K562 (cell line): ENCODE data around the gene RBM45. TPM values are rescaled to one million over a fixed set of nuclear protein-coding genes. Genes with fewer than 3 reads are reported as not detected.

Source experiments
- AFF4 ChIP-seq: sonication (generic); formaldehyde crosslinking; IDR thresholded peaks from 2 replicates; pipeline ENCODE4 v1.8.0; 2023; ENCODE audit warnings: mild to moderate bottlenecking, missing genetic modification reagents
- FOXK2 ChIP-seq, 2 experiments: fragments of 450-650 bp; IDR thresholded peaks in 1 of 2; conservative IDR thresholded peaks in 1 of 2; 2 replicates each; pipeline ENCODE4 v1.6.1; 2016; ENCODE audit warnings: low read depth in 2 of 2, mild to moderate bottlenecking in 1 of 2
- HBP1 ChIP-seq: fragments of 450-650 bp; formaldehyde crosslinking; IDR thresholded peaks from 2 replicates; pipeline ENCODE4 v1.4.0; 2022; ENCODE audit warnings: missing genetic modification characterization
- HIVEP1 ChIP-seq: fragments of 250-450 bp; sonication (Bioruptor Pico); IDR thresholded peaks from 2 replicates; pipeline ENCODE4 v1.4.0; 2020; ENCODE audit warnings: mild to moderate bottlenecking
- HNRNPLL ChIP-seq: fragments of 200-400 bp; formaldehyde crosslinking; IDR thresholded peaks from 2 replicates; pipeline ENCODE4 v1.6.1; 2017; ENCODE audit warnings: low read length, low read depth, mild to moderate bottlenecking; ENCODE audit not compliant: poor library complexity, severe bottlenecking
- PHB ChIP-seq: fragments of 250-450 bp; sonication (Bioruptor Pico); IDR thresholded peaks from 2 replicates; pipeline ENCODE4 v1.5.0; 2021
- SMC3 ChIP-seq: conservative IDR thresholded peaks from 2 replicates; pipeline ENCODE4 v1.6.1; 2011; ENCODE audit warnings: low read depth, low read length, improper control_type of control experiment; ENCODE audit not compliant: insufficient read depth
- STAT5A ChIP-seq: IDR thresholded peaks from 2 replicates; pipeline ENCODE4 v1.6.1; 2012; ENCODE audit warnings: low read length, inconsistent platforms, borderline replicate concordance
- ZC3H8 ChIP-seq: fragments of 450-650 bp; IDR thresholded peaks from 2 replicates; pipeline ENCODE4 v1.6.1; 2017
- ZFP30 ChIP-seq: fragments of 250-450 bp; sonication (Bioruptor Pico); IDR thresholded peaks from 2 replicates; pipeline ENCODE4 v1.8.0; 2022; ENCODE audit warnings: moderate library complexity, mild to moderate bottlenecking, inconsistent platforms, borderline replicate concordance
- ZNF121 ChIP-seq: sonication (generic); formaldehyde crosslinking; conservative IDR thresholded peaks from 2 replicates; pipeline ENCODE4 v1.8.0; 2022; ENCODE audit warnings: missing genetic modification reagents
- ZNF384 ChIP-seq: IDR thresholded peaks from 2 replicates; pipeline ENCODE4 v1.6.1; 2012; ENCODE audit warnings: low read depth, low read length, improper control_type of control experiment
- ZNF561 ChIP-seq: fragments of 450-650 bp; formaldehyde crosslinking; conservative IDR thresholded peaks from 2 replicates; pipeline ENCODE4 v1.4.0; 2020; ENCODE audit warnings: mild to moderate bottlenecking, moderate library complexity
- ZNF780A ChIP-seq: fragments of 250-450 bp; sonication (Bioruptor Pico); IDR thresholded peaks from 2 replicates; pipeline ENCODE4 v1.5.0; 2021; ENCODE audit warnings: mild to moderate bottlenecking
- polyA plus RNA-seq, 8 experiments: library from polyadenylated mRNA; depleted of rRNA in 4 of 8; stranded (reverse) in 5 of 8; unstranded in 3 of 8; fragments of >200 nt; fragmentation: Nextera tagmentation in 2 of 8; fragmentation: Illumina TruSeq in 1 of 8; extraction: Ambion mirVana in 2 of 8; extraction: Trizol in 1 of 8; gene quantifications; 2 replicates each; pipeline versions ENCODE4 v1.2.1 to v1.2.3, GENCODE V29; 2011 to 2014; ENCODE audit warnings: inconsistent platforms in 1 of 8, missing spikeins in 1 of 8
- total RNA-seq, 7 experiments: library from RNA; depleted of rRNA in 6 of 7; stranded (reverse); fragments of >200 nt in 6 of 7; fragmentation: Illumina TruSeq in 2 of 7; extraction: Trizol in 2 of 7; gene quantifications; 2 replicates each; pipeline versions ENCODE4 v1.2.1 to v1.2.3, GENCODE V29; 2011 to 2021; ENCODE audit warnings: low replicate concordance in 1 of 7
- TF ChIP-seq, protein P1 (sequence below): fragments of 450-650 bp; IDR thresholded peaks from 2 replicates; pipeline ENCODE4 v1.6.1; 2017; ENCODE audit warnings: antibody characterized with exemption, mild to moderate bottlenecking

RBM45 gene
- total and polyA plus RNA-seq, 9 of the 15 experiments (the other 6 are each of a cell fraction or from before 2014, with no cell fraction given): 6.7 to 22.0 (median 15.0) TPM

DNA sequence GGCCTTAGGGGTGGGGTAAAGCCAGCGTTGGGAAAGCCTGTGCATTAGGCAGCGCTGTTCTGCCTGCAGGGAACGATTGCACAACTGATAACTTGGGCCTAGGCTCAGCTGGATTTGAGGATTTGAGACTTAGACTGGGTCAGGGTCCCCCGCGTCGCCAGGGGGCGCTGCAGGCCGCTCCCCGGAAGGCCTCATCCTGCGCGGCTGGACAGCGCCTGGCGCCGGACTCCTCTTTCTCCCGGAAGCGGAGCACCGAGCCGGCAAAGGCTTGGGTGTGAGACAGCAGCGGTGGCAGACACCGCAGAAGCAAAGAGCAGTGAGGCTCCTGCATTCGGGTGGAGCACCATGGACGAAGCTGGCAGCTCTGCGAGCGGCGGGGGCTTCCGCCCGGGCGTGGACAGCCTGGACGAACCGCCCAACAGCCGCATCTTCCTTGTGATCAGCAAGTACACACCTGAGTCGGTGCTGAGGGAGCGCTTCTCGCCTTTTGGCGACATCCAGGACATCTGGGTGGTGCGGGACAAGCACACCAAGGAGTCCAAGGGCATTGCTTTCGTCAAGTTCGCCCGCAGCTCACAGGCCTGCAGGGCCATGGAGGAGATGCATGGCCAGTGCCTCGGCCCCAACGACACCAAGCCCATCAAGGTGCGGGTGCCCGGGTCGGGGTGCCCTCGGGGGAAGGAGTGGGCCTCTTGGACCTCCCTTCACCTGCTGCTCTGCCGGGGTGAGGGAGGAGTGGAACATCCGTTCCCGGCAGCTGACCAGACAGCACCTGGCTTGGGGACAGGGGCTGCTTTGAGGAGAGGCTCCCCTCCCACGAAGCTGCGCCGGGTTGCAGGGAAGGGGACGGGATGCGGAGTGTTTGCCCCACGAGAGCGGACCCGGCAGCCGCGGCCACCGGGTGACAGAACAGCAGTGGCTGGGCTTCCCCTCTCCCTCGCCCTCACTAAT, at the start of gene RBM45 (continued):
- TF ChIP-seq HNRNPLL (peak; percentile 76), FOXK2 (conservative IDR thresholded peaks at IDR 0.05 in 1 of 2, IDR thresholded peaks at IDR 0.05 in 1 of 2; ENCODE audit: low read depth in 2 of 2) (peak in 1 of 2 experiments; percentile 55; a peak in 1 of 4 replicates), HIVEP1 (CRISPR knock-in tag) (no peak), ZC3H8 (peak; percentile 78; the same call in 1 of the 2 replicates), STAT5A (peak; percentile 47; the same call in 1 of the 2 replicates), PHB (CRISPR knock-in tag) (no peak), ZNF561 (CRISPR knock-in tag) (no peak), ZNF780A (CRISPR knock-in tag) (no peak), AFF4 (CRISPR knock-in tag) (0 out of 2 replicates have a peak, but pooled peaks have one; percentile 79), ZNF121 (no peak), ZFP30 (CRISPR knock-in tag) (no peak), SMC3 (peak; percentile 87), ZNF384 (0 out of 2 replicates have a peak, but pooled peaks have one; percentile 8), HBP1 (CRISPR knock-in tag) (no peak)
- TF ChIP-seq, protein P1, sequence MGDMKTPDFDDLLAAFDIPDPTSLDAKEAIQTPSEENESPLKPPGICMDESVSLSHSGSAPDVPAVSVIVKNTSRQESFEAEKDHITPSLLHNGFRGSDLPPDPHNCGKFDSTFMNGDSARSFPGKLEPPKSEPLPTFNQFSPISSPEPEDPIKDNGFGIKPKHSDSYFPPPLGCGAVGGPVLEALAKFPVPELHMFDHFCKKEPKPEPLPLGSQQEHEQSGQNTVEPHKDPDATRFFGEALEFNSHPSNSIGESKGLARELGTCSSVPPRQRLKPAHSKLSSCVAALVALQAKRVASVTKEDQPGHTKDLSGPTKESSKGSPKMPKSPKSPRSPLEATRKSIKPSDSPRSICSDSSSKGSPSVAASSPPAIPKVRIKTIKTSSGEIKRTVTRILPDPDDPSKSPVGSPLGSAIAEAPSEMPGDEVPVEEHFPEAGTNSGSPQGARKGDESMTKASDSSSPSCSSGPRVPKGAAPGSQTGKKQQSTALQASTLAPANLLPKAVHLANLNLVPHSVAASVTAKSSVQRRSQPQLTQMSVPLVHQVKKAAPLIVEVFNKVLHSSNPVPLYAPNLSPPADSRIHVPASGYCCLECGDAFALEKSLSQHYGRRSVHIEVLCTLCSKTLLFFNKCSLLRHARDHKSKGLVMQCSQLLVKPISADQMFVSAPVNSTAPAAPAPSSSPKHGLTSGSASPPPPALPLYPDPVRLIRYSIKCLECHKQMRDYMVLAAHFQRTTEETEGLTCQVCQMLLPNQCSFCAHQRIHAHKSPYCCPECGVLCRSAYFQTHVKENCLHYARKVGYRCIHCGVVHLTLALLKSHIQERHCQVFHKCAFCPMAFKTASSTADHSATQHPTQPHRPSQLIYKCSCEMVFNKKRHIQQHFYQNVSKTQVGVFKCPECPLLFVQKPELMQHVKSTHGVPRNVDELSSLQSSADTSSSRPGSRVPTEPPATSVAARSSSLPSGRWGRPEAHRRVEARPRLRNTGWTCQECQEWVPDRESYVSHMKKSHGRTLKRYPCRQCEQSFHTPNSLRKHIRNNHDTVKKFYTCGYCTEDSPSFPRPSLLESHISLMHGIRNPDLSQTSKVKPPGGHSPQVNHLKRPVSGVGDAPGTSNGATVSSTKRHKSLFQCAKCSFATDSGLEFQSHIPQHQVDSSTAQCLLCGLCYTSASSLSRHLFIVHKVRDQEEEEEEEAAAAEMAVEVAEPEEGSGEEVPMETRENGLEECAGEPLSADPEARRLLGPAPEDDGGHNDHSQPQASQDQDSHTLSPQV: peak; percentile 37; the same call in 1 of the 2 replicates
